NB4 (cell line): ENCODE data around the gene DMAC2.

Experiments
- DNase-seq: peaks from one replicate; pipeline ENCODE4 v3.0.0; 2010; ENCODE audit warnings: low read depth
- H3K4me3 ChIP-seq: one replicate; pipeline ENCODE4 v1.5.1; 2011; ENCODE audit warnings: mild to moderate bottlenecking, low read depth, low read length, moderate library complexity
- MYC ChIP-seq: IDR thresholded peaks from 2 replicates; pipeline ENCODE4 v1.6.1; 2011; ENCODE audit warnings: low read depth, low read length
- POLR2A ChIP-seq: IDR thresholded peaks from 2 replicates; pipeline ENCODE4 v1.6.1; 2011; ENCODE audit warnings: mild to moderate bottlenecking; ENCODE audit not compliant: insufficient read length; ENCODE audit errors: extremely low read depth
- TF ChIP-seq, protein P1 (sequence below): IDR thresholded peaks from 2 replicates; pipeline ENCODE4 v1.6.1; 2011; ENCODE audit warnings: low read depth, low read length
- TF ChIP-seq, protein P2 (sequence below): IDR thresholded peaks from one replicate; pipeline ENCODE4 v1.5.1; 2012; ENCODE audit warnings: low read depth, low read length

Gene DMAC2

DNA sequence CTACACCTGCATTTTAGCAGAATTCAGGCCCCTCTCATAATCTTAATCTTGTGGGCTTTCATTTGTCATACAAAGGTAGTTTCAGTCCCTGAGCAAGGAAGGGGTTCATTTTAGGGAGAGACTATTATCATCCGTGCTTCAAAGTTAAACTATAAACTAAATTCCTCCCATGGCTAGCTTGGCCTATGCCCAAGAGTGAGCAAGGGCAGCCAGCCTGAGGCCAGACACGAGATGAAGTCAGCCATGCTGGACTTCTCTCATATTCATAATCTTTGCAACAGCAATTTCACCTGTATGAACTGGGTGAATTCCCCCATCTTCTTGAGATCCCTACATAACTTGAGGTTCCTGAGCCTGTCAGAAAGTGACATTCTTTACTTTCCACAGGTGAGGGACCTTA, 16.2 kb upstream of the DMAC2 start:
- TF ChIP-seq, protein P1, sequence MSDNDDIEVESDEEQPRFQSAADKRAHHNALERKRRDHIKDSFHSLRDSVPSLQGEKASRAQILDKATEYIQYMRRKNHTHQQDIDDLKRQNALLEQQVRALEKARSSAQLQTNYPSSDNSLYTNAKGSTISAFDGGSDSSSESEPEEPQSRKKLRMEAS, result no peak
- TF ChIP-seq MYC (no peak), POLR2A (no peak)
- TF ChIP-seq, protein P2, sequence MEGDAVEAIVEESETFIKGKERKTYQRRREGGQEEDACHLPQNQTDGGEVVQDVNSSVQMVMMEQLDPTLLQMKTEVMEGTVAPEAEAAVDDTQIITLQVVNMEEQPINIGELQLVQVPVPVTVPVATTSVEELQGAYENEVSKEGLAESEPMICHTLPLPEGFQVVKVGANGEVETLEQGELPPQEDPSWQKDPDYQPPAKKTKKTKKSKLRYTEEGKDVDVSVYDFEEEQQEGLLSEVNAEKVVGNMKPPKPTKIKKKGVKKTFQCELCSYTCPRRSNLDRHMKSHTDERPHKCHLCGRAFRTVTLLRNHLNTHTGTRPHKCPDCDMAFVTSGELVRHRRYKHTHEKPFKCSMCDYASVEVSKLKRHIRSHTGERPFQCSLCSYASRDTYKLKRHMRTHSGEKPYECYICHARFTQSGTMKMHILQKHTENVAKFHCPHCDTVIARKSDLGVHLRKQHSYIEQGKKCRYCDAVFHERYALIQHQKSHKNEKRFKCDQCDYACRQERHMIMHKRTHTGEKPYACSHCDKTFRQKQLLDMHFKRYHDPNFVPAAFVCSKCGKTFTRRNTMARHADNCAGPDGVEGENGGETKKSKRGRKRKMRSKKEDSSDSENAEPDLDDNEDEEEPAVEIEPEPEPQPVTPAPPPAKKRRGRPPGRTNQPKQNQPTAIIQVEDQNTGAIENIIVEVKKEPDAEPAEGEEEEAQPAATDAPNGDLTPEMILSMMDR, result no peak
- H3K4me3 ChIP-seq, result no peak overlapping the region
- no peak for DNase-seq

DNA sequence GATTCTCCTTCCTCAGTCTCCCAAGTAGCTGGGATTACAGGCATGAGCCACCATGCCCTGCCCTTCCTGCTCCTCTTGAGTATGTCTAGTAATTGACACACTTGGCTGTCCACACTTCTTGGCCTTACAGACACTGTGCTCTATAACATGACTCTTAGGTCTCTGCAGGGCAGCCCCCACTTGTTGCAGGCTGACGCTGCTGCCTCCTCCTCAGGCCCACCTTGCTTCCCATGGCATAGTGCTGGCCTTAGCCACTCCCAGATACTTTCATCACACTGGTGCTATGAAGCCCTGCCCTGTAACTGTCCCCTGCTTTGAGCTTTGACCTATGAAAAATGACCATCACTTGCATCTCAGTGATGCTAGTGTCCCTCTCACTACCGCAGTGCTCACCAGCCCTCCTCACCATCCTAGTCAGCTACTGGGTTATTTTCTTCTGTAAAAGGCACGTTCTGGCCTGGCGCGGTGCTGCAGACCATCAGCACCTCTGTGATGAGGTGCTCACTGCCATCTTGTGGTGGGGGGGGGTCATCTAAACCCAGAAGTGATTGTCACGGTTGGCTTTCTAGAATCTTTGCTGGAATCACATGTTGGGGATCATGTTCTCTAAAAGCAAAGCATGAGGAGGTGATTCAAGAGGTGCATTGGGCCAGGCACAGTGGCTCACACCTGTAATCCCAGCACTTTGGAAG, 13.0 kb upstream of the DMAC2 start:
- TF ChIP-seq, protein P2, result no peak
- TF ChIP-seq POLR2A (no peak), MYC (no peak)
- TF ChIP-seq, protein P1, result no peak
- no peak overlapping the region for H3K4me3 ChIP-seq
- no peak for DNase-seq

DNA sequence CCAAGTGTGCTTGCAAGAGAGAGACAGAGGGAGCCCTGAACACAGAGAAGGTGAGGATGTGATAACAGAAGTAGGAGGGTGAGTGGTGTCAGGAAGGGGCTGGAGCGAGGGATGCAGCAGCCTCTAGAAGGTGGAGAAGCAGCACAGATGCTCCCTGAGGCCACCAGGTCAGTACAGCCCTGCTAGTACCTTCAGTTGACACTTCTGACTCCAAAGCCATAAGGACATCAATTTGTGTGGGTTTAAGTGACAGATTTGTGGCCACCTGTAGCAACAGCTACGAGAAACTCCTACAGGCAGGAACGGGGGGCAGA, 10.1 kb upstream of the DMAC2 start:
- no peak for DNase-seq
- TF ChIP-seq POLR2A (no peak), MYC (no peak)
- TF ChIP-seq, protein P1, result no peak
- TF ChIP-seq, protein P2, result no peak
- no peak overlapping the region for H3K4me3 ChIP-seq

DNA sequence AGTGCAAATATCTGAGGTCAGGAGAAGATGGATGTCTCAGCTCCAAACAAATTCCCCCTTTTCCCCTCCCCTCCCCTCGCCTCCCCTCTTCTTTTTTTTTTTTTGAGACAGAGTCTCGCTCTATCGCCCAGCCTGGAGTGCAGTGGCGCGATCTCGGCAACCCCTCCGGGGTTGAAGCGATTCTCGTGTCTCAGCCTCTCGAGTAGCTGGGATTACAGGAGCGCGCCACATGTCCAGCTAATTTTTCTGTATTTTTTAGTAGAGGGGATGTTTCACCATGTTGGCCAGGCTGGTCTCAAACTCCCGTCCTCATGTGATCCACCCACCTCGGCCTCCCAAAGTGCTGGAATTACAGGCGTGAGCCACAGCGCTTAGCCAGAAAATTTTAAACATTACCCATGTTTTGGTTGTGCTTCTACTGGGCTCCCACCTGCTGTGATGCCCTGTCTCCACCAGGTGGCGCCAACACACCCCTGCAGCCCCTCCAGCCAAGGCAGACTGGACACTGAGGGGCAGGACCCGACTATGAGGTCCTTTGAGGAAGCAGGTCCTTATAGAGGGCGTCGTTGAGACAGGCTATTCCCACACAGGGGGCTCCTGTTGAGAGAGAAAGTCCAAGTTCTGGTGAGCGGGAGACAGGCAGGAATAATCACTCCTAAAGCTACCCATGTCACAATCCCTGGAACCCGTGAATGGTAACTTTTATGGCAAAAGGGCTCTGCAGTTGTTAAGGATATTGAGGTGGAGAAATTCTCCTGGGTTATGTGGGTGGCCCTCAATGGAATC, 9.6 kb upstream of the DMAC2 start:
- no peak for TF ChIP-seq MYC
- TF ChIP-seq, protein P2, result peak; percentile 80
- peak; percentile 72 for DNase-seq
- H3K4me3 ChIP-seq, result peak overlapping the region; percentile 34

DNA sequence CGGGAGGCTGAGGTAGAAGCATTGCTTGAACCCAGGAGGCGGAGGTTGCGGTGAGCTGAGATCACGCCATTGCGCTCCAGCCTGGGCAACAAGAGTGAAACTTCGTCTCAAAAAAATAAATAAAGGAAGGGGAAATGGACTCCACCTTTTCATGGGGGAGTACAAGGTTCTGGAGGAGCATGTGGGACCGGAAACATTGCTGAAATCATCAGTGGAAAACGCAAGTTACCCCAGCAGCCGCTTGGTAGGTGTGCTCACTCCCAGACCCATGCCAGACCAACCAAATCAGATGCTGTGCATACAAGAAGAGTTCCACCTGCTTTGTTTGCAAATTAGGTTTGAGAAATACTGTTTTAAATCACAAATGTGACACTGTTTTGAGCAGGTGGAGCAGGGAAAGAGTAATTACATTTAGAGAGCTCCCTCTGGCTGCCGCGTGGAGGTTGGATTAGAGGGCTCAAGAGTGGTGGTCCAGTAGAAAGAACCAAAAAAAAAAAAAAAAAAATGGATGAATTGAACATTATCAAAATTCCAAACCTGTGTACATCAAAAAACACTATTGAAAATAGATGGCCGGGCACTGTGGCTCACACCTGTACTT, 8.1 kb upstream of the DMAC2 start:
- H3K4me3 ChIP-seq, result no peak overlapping the region
- TF ChIP-seq, protein P1, result no peak
- TF ChIP-seq, protein P2, result peak; percentile 4
- DNase-seq, result no peak
